HEK293 (cell line): Measurements from ENCODE around the gene ORC2.

Source experiments
- CTCF ChIA-PET: fragments of 350-600 bp; formaldehyde crosslinking; extraction: SDS; loops from one replicate; lab custom pipeline; 2021; ENCODE audit warnings: antibody characterized with exemption; lab: Yijun Ruan, JAX
- POLR2A ChIA-PET: fragments of 300-600 bp; formaldehyde crosslinking; extraction: SDS; loops from one replicate; lab custom pipeline; 2020; ENCODE audit warnings: antibody characterized with exemption, inconsistent platforms; lab: Yijun Ruan, JAX
- H3K27ac ChIP-seq: fragments of 200-500 bp; sonication (Bioruptor generic); 2 replicates; pipeline ENCODE4 v1.5.1; 2014; ENCODE audit warnings: low read depth, low read length, control low read depth, inconsistent platforms; ENCODE audit errors: extremely low read depth
- H3K36me3 ChIP-seq, 2 experiments: fragments of 200-500 bp in 1 of 2; sonication (Bioruptor generic) in 1 of 2; 1 replicate in 1 of 2; 2 replicates in 1 of 2; pipeline ENCODE4 v1.5.1; 2014 to 2017; ENCODE audit warnings: inconsistent platforms in 2 of 2, low read length in 2 of 2; ENCODE audit not compliant: control insufficient read depth in 2 of 2, insufficient read depth in 1 of 2
- H3K4me1 ChIP-seq: fragments of 200-500 bp; sonication (Bioruptor generic); 2 replicates; pipeline ENCODE4 v1.5.1; 2014; ENCODE audit warnings: mild to moderate bottlenecking, low read length, inconsistent platforms; ENCODE audit not compliant: control insufficient read depth, insufficient read depth
- H3K4me3 ChIP-seq: 2 replicates; pipeline ENCODE4 v1.5.1; 2011; ENCODE audit warnings: low read depth, mild to moderate bottlenecking, control low read depth, low read length, moderate library complexity
- H3K9me3 ChIP-seq: fragments of 200-500 bp; sonication (Bioruptor generic); 2 replicates; pipeline ENCODE4 v1.5.1; 2014; ENCODE audit warnings: low read depth, low read length, inconsistent platforms; ENCODE audit not compliant: control insufficient read depth, insufficient read depth
- GFI1B ChIP-seq: fragments of 450-650 bp; formaldehyde crosslinking; IDR thresholded peaks from 2 replicates; pipeline ENCODE4 v1.5.1; 2016; ENCODE audit warnings: missing biosample characterization, missing genetic modification characterization
- GLIS2 ChIP-seq: fragments of 450-650 bp; formaldehyde crosslinking; IDR thresholded peaks from 2 replicates; pipeline ENCODE4 v1.5.1; 2016; ENCODE audit warnings: missing biosample characterization, missing genetic modification characterization
- KLF8 ChIP-seq: fragments of 450-650 bp; formaldehyde crosslinking; IDR thresholded peaks from 2 replicates; pipeline ENCODE4 v1.5.1; 2016; ENCODE audit warnings: missing biosample characterization, missing genetic modification characterization
- SCRT1 ChIP-seq: fragments of 450-650 bp; formaldehyde crosslinking; IDR thresholded peaks from 2 replicates; pipeline ENCODE4 v1.5.1; 2016; ENCODE audit warnings: missing biosample characterization, missing genetic modification characterization, borderline replicate concordance
- YY2 ChIP-seq: fragments of 450-650 bp; formaldehyde crosslinking; IDR thresholded peaks from 2 replicates; pipeline ENCODE4 v1.5.1; 2016; ENCODE audit warnings: missing biosample characterization, missing genetic modification characterization
- ZBTB7A ChIP-seq: fragments of 450-650 bp; formaldehyde crosslinking; IDR thresholded peaks from 2 replicates; pipeline ENCODE4 v1.5.1; 2016; ENCODE audit warnings: low read depth, missing biosample characterization, missing genetic modification characterization
- ZEB2 ChIP-seq: fragments of 450-650 bp; formaldehyde crosslinking; IDR thresholded peaks from 2 replicates; pipeline ENCODE4 v1.5.1; 2016; ENCODE audit warnings: missing biosample characterization, missing genetic modification characterization
- ZFP37 ChIP-seq: fragments of 450-650 bp; formaldehyde crosslinking; IDR thresholded peaks from 2 replicates; pipeline ENCODE4 v1.5.1; 2016; ENCODE audit warnings: missing biosample characterization, missing genetic modification characterization
- ZNF138 ChIP-seq: fragments of 450-650 bp; formaldehyde crosslinking; IDR thresholded peaks from 2 replicates; pipeline ENCODE4 v1.5.1; 2016; ENCODE audit warnings: missing biosample characterization, missing genetic modification characterization, borderline replicate concordance
- ZNF221 ChIP-seq: fragments of 450-650 bp; formaldehyde crosslinking; IDR thresholded peaks from 2 replicates; pipeline ENCODE4 v1.5.1; 2017; ENCODE audit warnings: missing biosample characterization, missing genetic modification characterization, borderline replicate concordance
- ZNF266 ChIP-seq: fragments of 450-650 bp; formaldehyde crosslinking; IDR thresholded peaks from 2 replicates; pipeline ENCODE4 v1.5.1; 2016; ENCODE audit warnings: missing biosample characterization, missing genetic modification characterization, low read depth
- ZNF324 ChIP-seq: fragments of 450-650 bp; formaldehyde crosslinking; IDR thresholded peaks from 2 replicates; pipeline ENCODE4 v1.5.1; 2016; ENCODE audit warnings: missing biosample characterization, missing genetic modification characterization
- ZNF341 ChIP-seq: fragments of 450-650 bp; formaldehyde crosslinking; IDR thresholded peaks from 2 replicates; pipeline ENCODE4; 2016; ENCODE audit warnings: low read depth, missing biosample characterization, missing genetic modification characterization
- ZNF362 ChIP-seq: fragments of 450-650 bp; formaldehyde crosslinking; IDR thresholded peaks from 2 replicates; pipeline ENCODE4 v1.5.1; 2016; ENCODE audit warnings: missing biosample characterization, missing genetic modification characterization
- ZNF404 ChIP-seq: fragments of 450-650 bp; formaldehyde crosslinking; IDR thresholded peaks from 2 replicates; pipeline ENCODE4 v1.5.1; 2017; ENCODE audit warnings: missing biosample characterization, missing genetic modification characterization
- ZNF529 ChIP-seq: fragments of 450-650 bp; formaldehyde crosslinking; IDR thresholded peaks from 2 replicates; pipeline ENCODE4 v1.5.1; 2017; ENCODE audit warnings: missing genetic modification characterization, missing biosample characterization; ENCODE audit not compliant: insufficient replicate concordance
- ZNF555 ChIP-seq: fragments of 450-650 bp; formaldehyde crosslinking; conservative IDR thresholded peaks from 2 replicates; pipeline ENCODE4 v1.5.1; 2017; ENCODE audit warnings: missing biosample characterization, mild to moderate bottlenecking, missing genetic modification characterization, inconsistent platforms
- ZNF596 ChIP-seq: fragments of 450-650 bp; IDR thresholded peaks from 2 replicates; pipeline ENCODE4 v1.5.0; 2018; ENCODE audit warnings: missing biosample characterization, mild to moderate bottlenecking, missing genetic modification characterization, moderate library complexity
- ZNF610 ChIP-seq: fragments of 450-650 bp; formaldehyde crosslinking; IDR thresholded peaks from 2 replicates; pipeline ENCODE4 v1.5.1; 2016; ENCODE audit warnings: missing biosample characterization, missing genetic modification characterization, borderline replicate concordance
- ZNF626 ChIP-seq: fragments of 450-650 bp; sonication (Bioruptor Pico); formaldehyde crosslinking; IDR thresholded peaks from 2 replicates; pipeline ENCODE4 v1.5.1; 2018; ENCODE audit warnings: missing biosample characterization, missing genetic modification characterization, inconsistent platforms
- ZNF645 ChIP-seq: fragments of 450-650 bp; formaldehyde crosslinking; IDR thresholded peaks from 2 replicates; pipeline ENCODE4; 2016; ENCODE audit warnings: missing biosample characterization, missing genetic modification characterization
- ZNF704 ChIP-seq: fragments of 450-650 bp; formaldehyde crosslinking; IDR thresholded peaks from 2 replicates; pipeline ENCODE4 v1.5.1; 2016; ENCODE audit warnings: missing biosample characterization, missing genetic modification characterization
- ZNF747 ChIP-seq: fragments of 450-650 bp; formaldehyde crosslinking; IDR thresholded peaks from 2 replicates; pipeline ENCODE4 v1.5.1; 2016; ENCODE audit warnings: missing biosample characterization, missing genetic modification characterization
- ZNF777 ChIP-seq: fragments of 450-650 bp; formaldehyde crosslinking; IDR thresholded peaks from 2 replicates; pipeline ENCODE4 v1.5.1; 2017; ENCODE audit warnings: missing biosample characterization, missing genetic modification characterization, borderline replicate concordance
- ZNF791 ChIP-seq: fragments of 450-650 bp; formaldehyde crosslinking; IDR thresholded peaks from 2 replicates; pipeline ENCODE4 v1.5.1; 2016; ENCODE audit warnings: missing biosample characterization, missing genetic modification characterization
- ZNF830 ChIP-seq: fragments of 450-650 bp; IDR thresholded peaks from 2 replicates; pipeline ENCODE4 v1.5.0; 2018; ENCODE audit warnings: missing biosample characterization, missing genetic modification characterization, low read depth, mild to moderate bottlenecking, moderate library complexity
- ZSCAN23 ChIP-seq: fragments of 450-650 bp; formaldehyde crosslinking; IDR thresholded peaks from 2 replicates; pipeline ENCODE4 v1.5.1; 2016; ENCODE audit warnings: missing biosample characterization, missing genetic modification characterization
- TF ChIP-seq, protein P1 (sequence below): fragments of 450-650 bp; formaldehyde crosslinking; conservative IDR thresholded peaks from 2 replicates; pipeline ENCODE4 v1.5.1; 2016; ENCODE audit warnings: low read depth, missing biosample characterization, missing genetic modification characterization

Gene ORC2

DNA sequence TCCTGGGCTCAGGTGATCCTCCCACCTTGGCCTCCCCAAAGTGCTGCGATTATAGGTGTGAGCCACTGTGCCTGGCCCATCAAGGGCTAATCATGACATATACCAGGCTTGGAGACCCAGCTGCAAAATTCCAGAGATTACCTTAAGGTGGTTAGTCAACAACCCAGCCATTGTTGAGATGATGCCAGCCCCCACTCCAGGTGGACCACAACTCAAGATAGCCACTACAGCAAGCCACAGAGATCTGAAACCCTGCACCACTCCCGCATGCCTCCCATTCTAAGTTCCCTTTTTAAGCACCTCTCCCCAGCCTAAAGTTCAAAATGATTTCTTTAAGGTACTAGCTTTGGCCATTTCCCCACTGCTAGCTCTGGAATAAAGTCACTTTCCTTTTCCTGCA lies 94.4 kb downstream of the ORC2 start (continued):
- TF ChIP-seq ZSCAN23 (tag by site-specific recombination) (no peak), SCRT1 (no peak)

GRCh38 chr2:200864176-200865034 lies 99.1 kb downstream of the ORC2 start, which contains the start of gene CLK1:
Gene CLK1 (minus strand): TSS chr2:200864658. CDS start chr2:200861862, 2,796 bp downstream.
- POLR2A ChIA-PET: interaction anchor here (0.6 to 2.0 kb wide), 21 partner anchors 9 to 940 kb away, joined by 3 to 36 read pairs (median 5); partner anchors contain the start of genes BZW1, CASP10, NIF3L1 and PPIL3
- TF ChIP-seq ZNF138 (tag by site-specific recombination) (no peak), ZNF830 (tag by site-specific recombination) (no peak), ZNF221 (tag by site-specific recombination) (no peak), ZNF362 (tag by site-specific recombination) (no peak), ZNF324 (tag by site-specific recombination) (peak; percentile 32; the same call in 1 of the 2 replicates), ZFP37 (tag by site-specific recombination) (peak; percentile 47; the same call in 1 of the 2 replicates), ZNF341 (tag by site-specific recombination) (0 out of 2 replicates have a peak, but pooled peaks have one; percentile 20), ZNF791 (tag by site-specific recombination) (no peak), ZBTB7A (tag by site-specific recombination) (0 out of 2 replicates have a peak, but pooled peaks have one; percentile 19), ZNF704 (tag by site-specific recombination) (no peak), GLIS2 (tag by site-specific recombination) (no peak), ZNF777 (peak; percentile 60; the same call in 1 of the 2 replicates), ZNF404 (tag by site-specific recombination) (no peak), ZNF747 (tag by site-specific recombination) (no peak), GFI1B (tag by site-specific recombination) (no peak), ZNF555 (tag by site-specific recombination) (no peak), ZNF626 (tag by site-specific recombination) (no peak), ZNF610 (tag by site-specific recombination) (0 out of 2 replicates have a peak, but pooled peaks have one; percentile 46), ZEB2 (tag by site-specific recombination) (0 out of 2 replicates have a peak, but pooled peaks have one; percentile 37), ZNF266 (tag by site-specific recombination) (no peak), ZNF596 (no peak), ZNF645 (tag by site-specific recombination) (no peak), KLF8 (peak; percentile 35; the same call in 1 of the 2 replicates), YY2 (tag by site-specific recombination) (peak; percentile 70), ZNF529 (no peak)
- TF ChIP-seq, protein P1, sequence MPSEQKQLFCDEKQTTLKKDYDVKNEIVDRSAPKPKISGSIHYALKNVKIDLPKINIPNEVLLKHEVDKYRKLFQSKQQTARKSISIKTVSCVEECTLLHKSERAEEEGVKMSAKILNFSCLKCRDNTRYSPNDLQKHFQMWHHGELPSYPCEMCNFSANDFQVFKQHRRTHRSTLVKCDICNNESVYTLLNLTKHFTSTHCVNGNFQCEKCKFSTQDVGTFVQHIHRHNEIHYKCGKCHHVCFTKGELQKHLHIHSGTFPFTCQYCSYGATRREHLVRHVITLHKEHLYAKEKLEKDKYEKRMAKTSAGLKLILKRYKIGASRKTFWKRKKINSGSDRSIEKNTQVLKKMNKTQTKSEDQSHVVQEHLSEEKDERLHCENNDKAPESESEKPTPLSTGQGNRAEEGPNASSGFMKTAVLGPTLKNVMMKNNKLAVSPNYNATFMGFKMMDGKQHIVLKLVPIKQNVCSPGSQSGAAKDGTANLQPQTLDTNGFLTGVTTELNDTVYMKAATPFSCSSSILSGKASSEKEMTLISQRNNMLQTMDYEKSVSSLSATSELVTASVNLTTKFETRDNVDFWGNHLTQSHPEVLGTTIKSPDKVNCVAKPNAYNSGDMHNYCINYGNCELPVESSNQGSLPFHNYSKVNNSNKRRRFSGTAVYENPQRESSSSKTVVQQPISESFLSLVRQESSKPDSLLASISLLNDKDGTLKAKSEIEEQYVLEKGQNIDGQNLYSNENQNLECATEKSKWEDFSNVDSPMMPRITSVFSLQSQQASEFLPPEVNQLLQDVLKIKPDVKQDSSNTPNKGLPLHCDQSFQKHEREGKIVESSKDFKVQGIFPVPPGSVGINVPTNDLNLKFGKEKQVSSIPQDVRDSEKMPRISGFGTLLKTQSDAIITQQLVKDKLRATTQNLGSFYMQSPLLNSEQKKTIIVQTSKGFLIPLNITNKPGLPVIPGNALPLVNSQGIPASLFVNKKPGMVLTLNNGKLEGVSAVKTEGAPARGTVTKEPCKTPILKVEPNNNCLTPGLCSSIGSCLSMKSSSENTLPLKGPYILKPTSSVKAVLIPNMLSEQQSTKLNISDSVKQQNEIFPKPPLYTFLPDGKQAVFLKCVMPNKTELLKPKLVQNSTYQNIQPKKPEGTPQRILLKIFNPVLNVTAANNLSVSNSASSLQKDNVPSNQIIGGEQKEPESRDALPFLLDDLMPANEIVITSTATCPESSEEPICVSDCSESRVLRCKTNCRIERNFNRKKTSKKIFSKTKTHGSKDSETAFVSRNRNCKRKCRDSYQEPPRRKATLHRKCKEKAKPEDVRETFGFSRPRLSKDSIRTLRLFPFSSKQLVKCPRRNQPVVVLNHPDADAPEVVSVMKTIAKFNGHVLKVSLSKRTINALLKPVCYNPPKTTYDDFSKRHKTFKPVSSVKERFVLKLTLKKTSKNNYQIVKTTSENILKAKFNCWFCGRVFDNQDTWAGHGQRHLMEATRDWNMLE (tag by site-specific recombination): no peak

More at GRCh38 chr2:200864176-200865034, 99.1 kb downstream of the ORC2 start, which contains the start of gene CLK1:
- Histone ChIP-seq H3K27ac (peak within 1 kb of the TSS; percentile 97), H3K9me3 (no peaks in the 10 kb centered on the region), H3K36me3 (peaks cover 6 to 32% of the 10 kb centered on the region in 2 experiments), H3K4me1 (peaks cover 12% of the 10 kb centered on the region; the same call in 1 of the 2 replicates), H3K4me3 (peak within 1 kb of the TSS; percentile 95)
- CTCF ChIA-PET: interaction anchor here (0.9 kb wide), 1 partner anchor 151 kb away, joined by 5 read pairs; no protein-coding TSS in a partner anchor
